ENCODE results near the gene STXBP6.

Gene STXBP6

DNA sequence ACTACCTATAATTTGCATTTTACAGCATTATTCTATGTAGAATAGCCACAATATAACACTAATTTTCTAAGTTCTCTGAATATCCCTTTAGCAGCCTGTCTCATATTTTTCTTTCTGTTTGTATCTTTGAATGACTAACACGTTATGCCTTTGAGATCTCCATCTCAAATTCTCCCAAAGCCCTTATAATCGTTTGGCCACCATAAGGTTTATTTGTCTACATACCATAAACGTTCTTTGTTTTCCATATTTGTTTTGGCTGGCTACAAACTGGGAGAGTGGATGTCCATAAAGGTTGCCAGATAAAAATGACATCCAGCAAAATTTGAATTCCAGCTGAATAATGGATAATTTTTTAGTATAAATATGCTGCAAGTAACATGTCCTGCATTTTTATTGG lies 203.7 kb downstream of the STXBP6 start:
- TF ChIP-seq, protein P1, sequence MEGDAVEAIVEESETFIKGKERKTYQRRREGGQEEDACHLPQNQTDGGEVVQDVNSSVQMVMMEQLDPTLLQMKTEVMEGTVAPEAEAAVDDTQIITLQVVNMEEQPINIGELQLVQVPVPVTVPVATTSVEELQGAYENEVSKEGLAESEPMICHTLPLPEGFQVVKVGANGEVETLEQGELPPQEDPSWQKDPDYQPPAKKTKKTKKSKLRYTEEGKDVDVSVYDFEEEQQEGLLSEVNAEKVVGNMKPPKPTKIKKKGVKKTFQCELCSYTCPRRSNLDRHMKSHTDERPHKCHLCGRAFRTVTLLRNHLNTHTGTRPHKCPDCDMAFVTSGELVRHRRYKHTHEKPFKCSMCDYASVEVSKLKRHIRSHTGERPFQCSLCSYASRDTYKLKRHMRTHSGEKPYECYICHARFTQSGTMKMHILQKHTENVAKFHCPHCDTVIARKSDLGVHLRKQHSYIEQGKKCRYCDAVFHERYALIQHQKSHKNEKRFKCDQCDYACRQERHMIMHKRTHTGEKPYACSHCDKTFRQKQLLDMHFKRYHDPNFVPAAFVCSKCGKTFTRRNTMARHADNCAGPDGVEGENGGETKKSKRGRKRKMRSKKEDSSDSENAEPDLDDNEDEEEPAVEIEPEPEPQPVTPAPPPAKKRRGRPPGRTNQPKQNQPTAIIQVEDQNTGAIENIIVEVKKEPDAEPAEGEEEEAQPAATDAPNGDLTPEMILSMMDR (conservative IDR thresholded peaks at IDR 0.05): no peak
- no peak for TF ChIP-seq ZFX (IDR thresholded peaks at IDR 0.05)
- H3K27ac ChIP-seq: no peak overlapping the region

DNA sequence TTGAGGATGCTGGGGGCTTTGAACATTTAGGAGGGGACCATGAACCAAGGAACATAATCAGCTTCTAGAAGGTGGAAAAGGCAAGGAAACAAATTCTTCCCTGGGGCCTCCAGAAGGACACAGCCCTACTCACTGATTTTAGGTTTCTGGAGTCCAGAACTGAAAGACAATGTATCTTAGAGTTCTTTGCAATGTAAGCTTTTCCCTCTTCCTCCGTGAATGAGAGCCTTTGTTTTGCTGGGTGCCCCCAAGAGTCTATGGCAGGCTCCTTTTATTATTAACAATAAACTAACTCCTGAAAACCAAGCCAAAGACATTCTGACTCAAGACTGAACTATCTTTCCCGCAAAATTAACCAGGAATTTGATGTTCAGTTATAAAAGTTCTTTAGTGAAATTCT lies 204.1 kb downstream of the STXBP6 start:
- TF ChIP-seq ZFX (IDR thresholded peaks at IDR 0.05): no peak
- TF ChIP-seq, protein P1 (conservative IDR thresholded peaks at IDR 0.05): no peak
- H3K27ac ChIP-seq: no peak overlapping the region

DNA sequence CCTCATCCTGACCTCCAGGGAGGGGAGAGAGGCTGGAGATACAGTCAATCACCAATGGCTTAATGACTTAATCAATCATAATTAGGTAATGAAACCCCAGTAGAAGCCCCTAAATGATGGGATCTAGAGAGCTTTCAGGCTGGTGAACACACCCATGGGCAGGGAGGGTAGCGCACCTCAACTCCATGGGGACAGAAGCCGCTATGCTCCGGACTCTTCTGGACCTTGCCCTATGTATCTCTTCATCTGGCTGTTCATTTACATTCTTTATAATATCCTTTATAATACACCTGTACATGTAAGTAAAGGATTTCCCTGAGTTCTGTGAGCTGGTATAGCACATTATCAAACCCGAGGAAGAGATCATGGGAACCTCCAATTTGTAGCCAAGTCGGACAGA lies 205.9 kb downstream of the STXBP6 start:
- TF ChIP-seq ZFX (IDR thresholded peaks at IDR 0.05): no peak
- TF ChIP-seq, protein P1 (conservative IDR thresholded peaks at IDR 0.05): no peak
- no peak overlapping the region for H3K27ac ChIP-seq

DNA sequence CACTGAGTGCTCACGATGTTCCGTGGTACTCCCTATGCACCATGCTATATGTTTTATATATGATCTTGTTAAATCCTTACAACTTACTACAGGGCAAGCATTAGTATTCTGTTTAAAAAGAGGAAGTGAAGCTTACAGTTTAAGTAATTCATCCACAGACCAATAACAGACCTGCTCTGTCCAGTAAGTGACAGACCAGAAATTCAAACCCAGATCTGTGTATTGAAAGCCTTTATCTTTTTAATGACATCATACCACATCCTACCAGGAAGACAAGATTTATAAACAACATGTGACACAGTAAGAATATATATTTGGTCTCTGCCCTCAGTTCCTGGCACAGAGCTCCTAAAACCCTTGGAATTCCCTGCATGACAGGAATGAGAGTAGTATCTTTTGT lies 206.5 kb downstream of the STXBP6 start:
- no peak overlapping the region for H3K27ac ChIP-seq
- no peak for TF ChIP-seq ZFX (IDR thresholded peaks at IDR 0.05)
- TF ChIP-seq, protein P1 (conservative IDR thresholded peaks at IDR 0.05): no peak

DNA sequence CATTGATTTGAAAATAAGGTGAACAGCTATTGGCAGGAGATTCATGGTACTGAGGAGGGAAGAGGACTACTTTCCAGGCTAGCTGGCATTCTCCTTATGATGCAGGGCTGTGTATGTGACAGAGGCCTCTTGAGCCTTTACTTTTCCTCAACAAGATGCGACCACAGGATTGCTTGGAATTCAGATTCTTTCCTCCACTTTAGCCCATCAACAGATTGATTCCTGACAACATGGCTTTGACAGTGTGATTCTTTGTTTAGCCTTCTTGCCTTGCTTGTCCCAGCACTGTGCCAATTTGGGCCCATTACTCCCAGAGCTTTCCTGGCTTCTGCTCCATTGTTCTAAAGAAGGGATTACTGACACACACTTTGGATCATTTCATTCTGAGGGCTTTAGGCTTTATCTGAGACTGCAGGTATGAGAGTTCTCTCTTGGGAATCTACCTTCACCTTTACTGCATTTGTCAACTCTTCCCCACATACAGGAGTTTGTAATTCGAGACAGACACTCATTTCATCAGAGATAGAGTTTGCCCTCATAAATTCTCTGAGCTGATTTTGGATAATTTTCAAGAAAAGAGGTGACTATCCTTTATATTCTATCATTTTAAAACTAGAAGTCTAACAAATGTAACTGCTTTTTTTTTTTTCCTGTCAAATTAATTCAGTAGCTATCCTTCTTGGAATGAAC lies 209.6 kb downstream of the STXBP6 start:
- peak overlapping the region; percentile 39; the same call in 1 of the 2 replicates for H3K27ac ChIP-seq
- TF ChIP-seq ZFX (IDR thresholded peaks at IDR 0.05): no peak
- TF ChIP-seq, protein P1 (conservative IDR thresholded peaks at IDR 0.05): no peak

DNA sequence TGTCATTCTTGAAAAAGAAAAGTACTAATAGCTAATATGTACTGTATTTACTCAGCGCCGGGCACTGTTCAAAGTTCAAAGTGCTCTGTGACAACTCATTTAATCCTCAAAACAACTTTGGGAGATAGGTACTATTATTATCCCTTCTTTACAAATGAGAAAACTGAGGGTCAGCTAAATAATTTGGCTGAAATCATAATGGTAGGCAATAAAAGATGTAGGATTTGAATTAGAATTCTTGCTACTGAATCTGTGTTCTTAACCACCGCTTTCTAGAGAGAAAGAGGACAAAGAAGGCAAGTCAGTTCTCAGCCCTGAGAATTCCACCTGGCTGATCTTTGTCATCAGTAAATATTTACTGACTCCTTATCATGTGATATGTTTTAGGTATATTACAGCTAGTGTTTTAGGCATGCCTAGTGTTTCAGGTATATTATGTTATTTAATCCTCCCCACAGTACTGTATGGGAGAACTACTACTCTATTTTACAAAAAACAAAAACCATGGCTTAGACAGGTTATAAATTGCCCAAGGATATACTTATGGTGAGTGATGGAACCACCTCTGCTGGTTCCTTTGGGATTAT lies 210.2 kb downstream of the STXBP6 start:
- no peak for TF ChIP-seq ZFX (IDR thresholded peaks at IDR 0.05)
- TF ChIP-seq, protein P1 (conservative IDR thresholded peaks at IDR 0.05): no peak
- H3K27ac ChIP-seq: peak overlapping the region; percentile 39; the same call in 1 of the 2 replicates

DNA sequence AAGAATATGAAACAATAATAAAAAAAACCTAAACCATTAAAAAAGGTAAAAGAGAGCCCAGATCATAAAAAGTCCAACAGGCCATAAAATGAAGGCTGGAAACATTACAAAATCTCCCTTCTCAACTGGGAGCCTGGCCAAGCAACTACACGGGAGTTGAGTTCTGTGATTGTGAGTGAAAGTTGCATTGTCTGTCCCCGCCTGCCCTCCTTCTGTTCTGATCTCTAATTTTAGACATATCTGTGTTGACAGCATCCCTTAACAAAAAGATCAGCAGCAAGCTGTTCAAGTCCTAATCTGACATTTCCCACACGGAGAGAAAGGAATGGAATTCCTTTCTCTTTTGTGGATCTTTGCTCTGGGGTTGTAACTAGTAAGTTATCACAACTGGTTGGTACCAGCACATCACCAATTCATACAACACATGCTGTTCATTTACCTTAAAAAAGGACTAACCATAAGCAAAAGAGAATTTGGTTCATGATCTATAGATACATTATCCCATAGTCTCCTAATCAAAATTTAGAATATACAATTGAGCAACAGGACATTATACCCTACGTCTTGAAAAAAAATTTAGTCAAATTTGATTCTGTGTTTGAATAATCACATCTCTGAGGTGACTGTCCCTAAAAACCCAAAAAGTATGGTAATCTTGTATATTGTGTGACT lies 210.9 kb downstream of the STXBP6 start:
- no peak for TF ChIP-seq ZFX (IDR thresholded peaks at IDR 0.05)
- TF ChIP-seq, protein P1 (conservative IDR thresholded peaks at IDR 0.05): no peak
- no peak overlapping the region for H3K27ac ChIP-seq

Measured in C4-2B (cell line).